ENCODE data around the gene CFAP97D2.
"Not testable (repeated sequence)": the region's sequence is repeated elsewhere in the genome, so short reads cannot be mapped to it uniquely, and the experiment has no call there.

The CFAP97D2 gene

GRCh38 chr13:114152831-114153371 is 26.2 kb upstream of the CFAP97D2 start:
- Histone ChIP-seq H3K4me3 (ENCODE audit: low read length) (no peak overlapping the region), H3K9me3 (ENCODE audit: control insufficient read depth, low read length) (no peaks in the 10 kb centered on the region), H3K9ac (ENCODE audit: low read length) (no peak overlapping the region), H3K4me1 (ENCODE audit: control insufficient read depth, insufficient read depth, low read length) (peaks cover 21% of the 10 kb centered on the region), H3K27me3 (replicated peaks; ENCODE audit: control insufficient read depth, insufficient read depth, low read length) (peaks cover 25% of the 10 kb centered on the region), H3K36me3 (ENCODE audit: control insufficient read depth, insufficient read depth, low read length, severe bottlenecking) (no peaks in the 10 kb centered on the region)
- peak; percentile 49 for DNase-seq (ENCODE audit: low read depth)

DNA sequence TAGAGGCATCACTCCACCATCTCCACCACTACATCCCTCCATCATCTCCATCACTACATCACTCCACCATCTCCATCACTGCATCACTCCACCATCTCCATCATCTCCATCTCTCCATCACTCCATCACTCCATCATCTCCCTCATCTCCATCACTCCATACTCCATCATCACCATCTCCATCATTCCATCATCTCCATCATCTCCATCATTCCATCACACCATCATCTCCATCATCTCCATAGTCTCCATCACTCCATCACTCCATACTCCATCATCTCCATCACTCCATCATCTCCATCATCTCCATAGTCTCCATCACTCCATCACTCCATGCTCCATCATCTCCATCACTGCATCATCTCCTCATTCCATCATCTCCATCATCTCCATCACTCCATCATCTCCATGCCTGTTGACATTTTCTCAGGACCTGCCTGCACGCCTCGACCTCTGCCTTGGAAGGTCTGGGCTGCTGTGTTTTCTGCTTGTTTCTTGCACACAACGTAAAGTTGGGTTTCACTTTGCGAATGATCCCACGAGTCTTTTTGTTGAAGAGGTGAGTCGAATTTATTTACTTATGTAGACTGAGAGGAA is 25.5 kb upstream of the CFAP97D2 start:
- peaks cover 24% of the 10 kb centered on the region for H3K27me3 ChIP-seq (replicated peaks; ENCODE audit: control insufficient read depth, insufficient read depth, low read length)
- no peaks in the 10 kb centered on the region for H3K36me3 ChIP-seq (ENCODE audit: control insufficient read depth, insufficient read depth, low read length, severe bottlenecking)
- DNase-seq (ENCODE audit: low read depth): no peak
- H3K9ac ChIP-seq (ENCODE audit: low read length): no peak overlapping the region
- H3K9me3 ChIP-seq (ENCODE audit: control insufficient read depth, low read length): no peaks in the 10 kb centered on the region
- H3K4me3 ChIP-seq (ENCODE audit: low read length): no peak overlapping the region
- peaks cover 21% of the 10 kb centered on the region for H3K4me1 ChIP-seq (ENCODE audit: control insufficient read depth, insufficient read depth, low read length)

GRCh38 chr13:114154476-114154875 is 24.6 kb upstream of the CFAP97D2 start:
- H3K9me3 ChIP-seq (ENCODE audit: control insufficient read depth, low read length): peaks cover 4% of the 10 kb centered on the region
- H3K4me3 ChIP-seq (ENCODE audit: low read length): no peak overlapping the region
- no peaks in the 10 kb centered on the region for H3K36me3 ChIP-seq (ENCODE audit: control insufficient read depth, insufficient read depth, low read length, severe bottlenecking)
- no peak for DNase-seq (ENCODE audit: low read depth)
- H3K9ac ChIP-seq (ENCODE audit: low read length): no peak overlapping the region
- peaks cover 21% of the 10 kb centered on the region for H3K4me1 ChIP-seq (ENCODE audit: control insufficient read depth, insufficient read depth, low read length)
- peaks cover 21% of the 10 kb centered on the region for H3K27me3 ChIP-seq (replicated peaks; ENCODE audit: control insufficient read depth, insufficient read depth, low read length)

- H3K4me3 ChIP-seq (ENCODE audit: low read length): no peak overlapping the region
- no peak for DNase-seq (ENCODE audit: low read depth)
- peaks cover 8% of the 10 kb centered on the region for H3K9me3 ChIP-seq (ENCODE audit: control insufficient read depth, low read length)
- no peak overlapping the region for H3K9ac ChIP-seq (ENCODE audit: low read length)
- no peaks in the 10 kb centered on the region for H3K36me3 ChIP-seq (ENCODE audit: control insufficient read depth, insufficient read depth, low read length, severe bottlenecking)
- peaks cover 21% of the 10 kb centered on the region for H3K4me1 ChIP-seq (ENCODE audit: control insufficient read depth, insufficient read depth, low read length)
- H3K27me3 ChIP-seq (replicated peaks; ENCODE audit: control insufficient read depth, insufficient read depth, low read length): peaks cover 12% of the 10 kb centered on the region
Measured at GRCh38 chr13:114155320-114155719, 23.7 kb upstream of the CFAP97D2 start.

DNA sequence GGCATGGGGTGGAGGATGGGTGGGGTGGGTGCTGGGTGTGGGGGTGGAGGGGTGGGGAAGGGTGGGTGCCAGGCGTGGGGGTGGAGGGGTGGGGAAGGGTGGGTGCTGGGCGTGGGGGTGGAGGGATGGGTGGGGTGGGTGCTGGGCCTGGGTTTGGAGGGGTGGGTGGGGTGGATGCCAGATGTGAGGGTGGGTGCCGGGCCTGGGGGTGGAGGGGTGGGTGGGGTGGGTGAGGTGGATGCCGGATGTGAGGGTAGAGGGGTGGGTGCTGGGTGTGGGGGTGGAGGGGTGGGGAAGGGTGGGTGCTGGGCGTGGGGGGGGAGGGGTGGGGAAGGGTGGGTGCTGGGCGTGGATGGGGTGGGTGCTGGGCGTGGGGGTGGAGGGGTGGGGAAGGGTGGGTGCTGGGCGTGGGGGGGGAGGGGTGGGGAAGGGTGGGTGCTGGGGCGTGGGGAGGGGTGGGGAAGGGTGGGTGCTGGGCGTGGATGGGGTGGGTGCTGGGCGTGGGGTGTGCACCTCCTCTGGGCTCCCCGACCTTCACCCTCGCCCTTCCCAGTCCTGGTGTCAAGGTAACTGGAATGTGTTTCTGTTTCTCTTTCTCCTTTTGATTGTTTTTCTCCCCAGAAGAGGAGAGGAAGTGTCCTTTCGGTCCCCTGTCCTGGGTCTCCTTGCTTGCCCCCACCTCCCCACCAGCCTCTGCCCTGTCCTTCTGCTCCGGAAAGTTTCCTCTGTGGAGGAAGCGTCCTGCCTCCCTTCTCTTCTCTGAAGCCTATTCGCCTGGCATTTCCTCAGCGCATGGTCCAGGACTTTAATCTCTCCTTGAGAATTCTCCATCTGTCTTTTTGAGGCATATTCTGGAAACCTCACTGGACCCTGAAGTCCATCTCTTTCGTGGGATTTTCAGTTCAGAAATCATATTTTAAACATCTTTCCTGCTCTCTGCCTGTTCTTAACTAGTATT is 22.9 kb upstream of the CFAP97D2 start:
- no peaks in the 10 kb centered on the region for H3K36me3 ChIP-seq (ENCODE audit: control insufficient read depth, insufficient read depth, low read length, severe bottlenecking)

DNA sequence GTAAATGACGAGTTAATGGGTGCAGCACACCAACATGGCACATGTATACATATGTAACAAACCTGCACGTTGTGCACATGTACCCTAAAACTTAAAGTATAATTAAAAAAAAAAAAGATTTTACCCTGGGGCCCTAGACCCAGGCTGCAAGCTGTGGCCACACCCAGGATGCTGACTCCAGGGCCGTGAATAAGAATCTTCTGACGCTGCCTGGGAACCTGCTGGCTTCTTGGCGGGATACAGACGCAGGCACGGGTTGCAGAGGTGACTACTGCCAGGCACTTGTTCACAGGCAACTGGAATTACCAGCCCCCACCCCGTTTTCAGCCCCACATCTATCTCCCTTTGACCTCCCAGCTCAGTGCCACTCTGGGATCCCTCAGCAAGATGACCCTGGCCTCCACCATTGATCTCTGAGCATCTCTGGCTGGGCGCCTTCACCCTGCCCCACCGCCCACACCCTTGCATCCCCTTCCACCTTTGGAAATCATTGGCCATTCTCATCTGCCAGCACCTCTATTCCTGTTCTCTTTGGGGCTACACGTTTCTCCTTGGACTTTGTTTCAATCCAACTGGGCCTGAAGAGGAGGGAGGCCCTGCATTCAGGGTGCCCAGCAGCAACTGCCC is 21.1 kb upstream of the CFAP97D2 start:
- H3K9me3 ChIP-seq (ENCODE audit: control insufficient read depth, low read length): peaks cover 8% of the 10 kb centered on the region
- peaks cover 3% of the 10 kb centered on the region for H3K4me1 ChIP-seq (ENCODE audit: control insufficient read depth, insufficient read depth, low read length)
- no peak for DNase-seq (ENCODE audit: low read depth)
- no peak overlapping the region for H3K9ac ChIP-seq (ENCODE audit: low read length)
- H3K4me3 ChIP-seq (ENCODE audit: low read length): no peak overlapping the region
- H3K27me3 ChIP-seq (replicated peaks; ENCODE audit: control insufficient read depth, insufficient read depth, low read length): peaks cover 32% of the 10 kb centered on the region
- H3K36me3 ChIP-seq (ENCODE audit: control insufficient read depth, insufficient read depth, low read length, severe bottlenecking): no peaks in the 10 kb centered on the region

More for the DNA sequence above, 22.9 kb upstream of the CFAP97D2 start:
- Histone ChIP-seq H3K27me3 (replicated peaks; ENCODE audit: control insufficient read depth, insufficient read depth, low read length) (peaks cover 17% of the 10 kb centered on the region), H3K4me3 (ENCODE audit: low read length) (no peak overlapping the region), H3K4me1 (ENCODE audit: control insufficient read depth, insufficient read depth, low read length) (peaks cover 16% of the 10 kb centered on the region), H3K9me3 (ENCODE audit: control insufficient read depth, low read length) (peaks cover 8% of the 10 kb centered on the region), H3K9ac (ENCODE audit: low read length) (no peak overlapping the region)
- DNase-seq (ENCODE audit: low read depth): no peak

GRCh38 chr13:114158869-114159666 is 20.0 kb upstream of the CFAP97D2 start:
- not testable (repeated sequence) for H3K9me3 ChIP-seq (ENCODE audit: control insufficient read depth, low read length); H3K36me3 ChIP-seq (ENCODE audit: control insufficient read depth, insufficient read depth, low read length, severe bottlenecking)

GRCh38 chr13:114161028-114161556 is 18.0 kb upstream of the CFAP97D2 start:
- Histone ChIP-seq H3K9me3 (ENCODE audit: control insufficient read depth, low read length) (peaks cover 8% of the 10 kb centered on the region), H3K27me3 (replicated peaks; ENCODE audit: control insufficient read depth, insufficient read depth, low read length) (peaks cover 55% of the 10 kb centered on the region), H3K9ac (ENCODE audit: low read length) (no peak overlapping the region), H3K36me3 (ENCODE audit: control insufficient read depth, insufficient read depth, low read length, severe bottlenecking) (no peaks in the 10 kb centered on the region), H3K4me3 (ENCODE audit: low read length) (no peak overlapping the region), H3K4me1 (ENCODE audit: control insufficient read depth, insufficient read depth, low read length) (peaks cover 3% of the 10 kb centered on the region)
- no peak for DNase-seq (ENCODE audit: low read depth)

More at GRCh38 chr13:114158869-114159666, 20.0 kb upstream of the CFAP97D2 start:
- peaks cover 40% of the 10 kb centered on the region for H3K27me3 ChIP-seq (replicated peaks; ENCODE audit: control insufficient read depth, insufficient read depth, low read length)
- not testable (repeated sequence) for DNase-seq (ENCODE audit: low read depth); H3K4me1 ChIP-seq (ENCODE audit: control insufficient read depth, insufficient read depth, low read length); H3K9ac ChIP-seq (ENCODE audit: low read length); H3K4me3 ChIP-seq (ENCODE audit: low read length)

- Histone ChIP-seq H3K9me3 (ENCODE audit: control insufficient read depth, low read length) (peaks cover 8% of the 10 kb centered on the region), H3K9ac (ENCODE audit: low read length) (no peak overlapping the region)
- no peak for DNase-seq (ENCODE audit: low read depth)
Measured at GRCh38 chr13:114161644-114162532, 17.2 kb upstream of the CFAP97D2 start.

DNA sequence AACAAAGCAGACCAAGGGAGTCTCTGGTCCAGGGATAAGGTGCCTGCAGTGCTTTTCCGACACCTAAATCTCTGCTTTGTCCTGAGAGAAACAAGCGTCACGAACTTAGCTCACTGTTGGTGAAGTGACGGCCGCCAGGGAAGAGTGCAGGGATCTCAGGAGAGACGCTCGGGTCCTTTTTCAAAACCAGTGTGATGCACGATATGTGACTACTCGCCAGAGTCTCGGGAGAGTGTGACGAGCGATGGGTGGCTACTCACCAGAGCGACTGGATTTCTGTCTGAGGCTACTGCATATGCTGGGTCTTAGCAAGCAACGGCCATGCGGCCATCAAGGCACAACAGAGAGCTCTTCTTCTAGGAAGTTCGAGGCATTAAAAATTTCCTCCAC is 16.5 kb upstream of the CFAP97D2 start:
- H3K4me3 ChIP-seq (ENCODE audit: low read length): no peak overlapping the region
- peaks cover 13% of the 10 kb centered on the region for H3K4me1 ChIP-seq (ENCODE audit: control insufficient read depth, insufficient read depth, low read length)
- peaks cover 8% of the 10 kb centered on the region for H3K9me3 ChIP-seq (ENCODE audit: control insufficient read depth, low read length)
- H3K9ac ChIP-seq (ENCODE audit: low read length): no peak overlapping the region
- no peak for DNase-seq (ENCODE audit: low read depth)
- H3K27me3 ChIP-seq (replicated peaks; ENCODE audit: control insufficient read depth, insufficient read depth, low read length): peaks cover 51% of the 10 kb centered on the region
- no peaks in the 10 kb centered on the region for H3K36me3 ChIP-seq (ENCODE audit: control insufficient read depth, insufficient read depth, low read length, severe bottlenecking)

More at GRCh38 chr13:114161644-114162532, 17.2 kb upstream of the CFAP97D2 start:
- H3K4me1 ChIP-seq (ENCODE audit: control insufficient read depth, insufficient read depth, low read length): peaks cover 10% of the 10 kb centered on the region
- H3K36me3 ChIP-seq (ENCODE audit: control insufficient read depth, insufficient read depth, low read length, severe bottlenecking): no peaks in the 10 kb centered on the region
- H3K4me3 ChIP-seq (ENCODE audit: low read length): peak overlapping the region; percentile 21
- peaks cover 55% of the 10 kb centered on the region for H3K27me3 ChIP-seq (replicated peaks; ENCODE audit: control insufficient read depth, insufficient read depth, low read length)
